ENCODE measurements around the gene PHYKPL.
A peak's percentile ranks its signal among the peaks of the same experiment; 100 is the strongest.

Gene PHYKPL

GRCh38 chr5:178177569-178177968 is 55.0 kb downstream of the PHYKPL start:
- TF ChIP-seq CTCF (IDR thresholded peaks at IDR 0.05), result no peak

- no peak for TF ChIP-seq CTCF (IDR thresholded peaks at IDR 0.05)
Observed at GRCh38 chr5:178176791-178177190, 55.8 kb downstream of the PHYKPL start.

- TF ChIP-seq CTCF (IDR thresholded peaks at IDR 0.05), result no peak
Observed at GRCh38 chr5:178174456-178174855, 58.1 kb downstream of the PHYKPL start.

- no peak for TF ChIP-seq CTCF (IDR thresholded peaks at IDR 0.05)
Observed at GRCh38 chr5:178170455-178170854, 62.1 kb downstream of the PHYKPL start.

- no peak for TF ChIP-seq CTCF (IDR thresholded peaks at IDR 0.05)
Observed at GRCh38 chr5:178165581-178165980, 67.0 kb downstream of the PHYKPL start.

- peak; percentile 98 for TF ChIP-seq CTCF (IDR thresholded peaks at IDR 0.05)
Observed at GRCh38 chr5:178163772-178164735, 68.5 kb downstream of the PHYKPL start.

- TF ChIP-seq CTCF (IDR thresholded peaks at IDR 0.05), result no peak
Observed at GRCh38 chr5:178162481-178162880, 70.1 kb downstream of the PHYKPL start.

Data from LNCAP (cell line).